GM18519 (cell line): ENCODE measurements around the gene PXMP2.
"Not testable (repeated sequence)": the region's sequence is repeated elsewhere in the genome, so short reads cannot be mapped to it uniquely, and the experiment has no call there.

Experiments
- ATAC-seq: cut with Tn5 transposase; IDR thresholded peaks from one replicate; pipeline ENCODE4 v1.9.1; 2021; ENCODE audit warnings: mild to moderate bottlenecking, moderate library complexity; ENCODE audit not compliant: unreplicated experiment, low FRiP score

Gene PXMP2

GRCh38 chr12:132741620-132742019 lies 54.2 kb downstream of the PXMP2 start:
- no peak for ATAC-seq

GRCh38 chr12:132743831-132744230 lies 56.4 kb downstream of the PXMP2 start:
- no peak for ATAC-seq

GRCh38 chr12:132746613-132747012 lies 59.2 kb downstream of the PXMP2 start:
- no peak for ATAC-seq

GRCh38 chr12:132747395-132747794 lies 60.0 kb downstream of the PXMP2 start:
- ATAC-seq = no peak

GRCh38 chr12:132747896-132748295 lies 60.5 kb downstream of the PXMP2 start:
- ATAC-seq = no peak

GRCh38 chr12:132748319-132748718 lies 60.9 kb downstream of the PXMP2 start:
- no peak for ATAC-seq

- ATAC-seq = not testable (repeated sequence)
Observed at GRCh38 chr12:132753670-132754069, 66.3 kb downstream of the PXMP2 start.

GRCh38 chr12:132754160-132754932 lies 67.0 kb downstream of the PXMP2 start:
- no peak for ATAC-seq
